SK-N-SH (cell line): ENCODE data around the gene BABAM1. TPM values are rescaled to one million over a fixed set of nuclear protein-coding genes. Genes with fewer than 3 reads are reported as not detected.

Experiments used
- CTCF ChIA-PET: fragments of 300-600, 350-600 bp; formaldehyde crosslinking; extraction: SDS; loops from one replicate; lab custom pipeline; 2021; lab: Yijun Ruan, JAX
- POLR2A ChIA-PET: fragments of 350-600 bp; sonication (Branson Sonifier 250); formaldehyde crosslinking; extraction: SDS; loops from one replicate; lab custom pipeline; 2020; ENCODE audit warnings: antibody characterized with exemption, inconsistent platforms; lab: Yijun Ruan, JAX
- DNase-seq: peaks from one replicate; pipeline ENCODE4 v3.0.0; 2012
- H2AFZ ChIP-seq: fragments of 200-600 bp; sonication (generic); 2 replicates; pipeline ENCODE4 v1.8.1; 2016; ENCODE audit warnings: antibody characterized with exemption, mild to moderate bottlenecking, low read depth
- H3F3A ChIP-seq: fragments of 200-600 bp; sonication (generic); replicated peaks from 2 replicates; pipeline ENCODE3; 2016; ENCODE audit warnings: antibody characterized with exemption, mild to moderate bottlenecking; ENCODE audit not compliant: insufficient read depth
- H3K27ac ChIP-seq, 2 experiments: fragments of 200-500 bp in 1 of 2; fragments of 200-600 bp in 1 of 2; sonication (Bioruptor generic) in 1 of 2; sonication (generic), shearing (Covaris generic) in 1 of 2; 2 replicates each; pipeline versions ENCODE4 v1.5.1 to v1.6.1; 2014 to 2016; ENCODE audit warnings: low read depth in 2 of 2, inconsistent platforms in 1 of 2, low read length in 1 of 2, mild to moderate bottlenecking in 1 of 2, mixed read lengths in 1 of 2
- H3K27me3 ChIP-seq: fragments of 200-600 bp; sonication (generic), shearing (Covaris generic); 2 replicates; pipeline ENCODE4 v1.6.1; 2016; ENCODE audit warnings: mixed run types; ENCODE audit not compliant: insufficient read depth
- H3K36me3 ChIP-seq, 2 experiments: fragments of 200-500 bp in 1 of 2; fragments of 200-600 bp in 1 of 2; sonication (Bioruptor generic) in 1 of 2; sonication (generic) in 1 of 2; replicated peaks in 1 of 2; 2 replicates each; pipeline versions ENCODE3 to v1.5.1; 2014 to 2016; ENCODE audit warnings: low read length in 1 of 2, mild to moderate bottlenecking in 1 of 2; ENCODE audit not compliant: insufficient read depth in 2 of 2, control insufficient read depth in 1 of 2
- H3K4me1 ChIP-seq, 2 experiments: fragments of 200-500 bp in 1 of 2; fragments of 200-600 bp in 1 of 2; sonication (Bioruptor generic) in 1 of 2; sonication (generic), shearing (Covaris generic) in 1 of 2; 2 replicates each; pipeline versions ENCODE4 v1.5.1 to v1.6.1; 2014 to 2016; ENCODE audit warnings: low read depth in 1 of 2, low read length in 1 of 2, mixed run types in 1 of 2; ENCODE audit not compliant: insufficient read depth in 2 of 2, control insufficient read depth in 1 of 2
- H3K4me2 ChIP-seq: fragments of 200-600 bp; sonication (generic), shearing (Covaris generic); 2 replicates; pipeline ENCODE4 v1.6.1; 2017; ENCODE audit warnings: mixed run types
- H3K4me3 ChIP-seq, 2 experiments: fragments of 200-500 bp in 1 of 2; fragments of 200-600 bp in 1 of 2; sonication (Bioruptor generic) in 1 of 2; sonication (generic), shearing (Covaris generic) in 1 of 2; 2 replicates each; pipeline versions ENCODE4 v1.5.1 to v1.8.1; 2014 to 2016; ENCODE audit warnings: low read depth in 2 of 2, inconsistent platforms in 1 of 2, low read length in 1 of 2, mild to moderate bottlenecking in 1 of 2, mixed read lengths in 1 of 2, moderate library complexity in 1 of 2
- H3K79me2 ChIP-seq: fragments of 200-600 bp; sonication (generic); 2 replicates; pipeline ENCODE4 v1.8.1; 2017; ENCODE audit warnings: mild to moderate bottlenecking; ENCODE audit not compliant: insufficient read depth
- H3K9ac ChIP-seq: fragments of 200-600 bp; sonication (generic); 2 replicates; pipeline ENCODE4 v1.6.1; 2017; ENCODE audit warnings: mixed run types
- H3K9me2 ChIP-seq: fragments of 200-600 bp; sonication (generic); 2 replicates; pipeline ENCODE4 v1.6.1; 2017; ENCODE audit warnings: mixed run types
- H3K9me3 ChIP-seq: fragments of 200-600 bp; sonication (generic); 2 replicates; pipeline ENCODE4 v1.6.1; 2017; ENCODE audit warnings: mixed run types, mild to moderate bottlenecking, moderate library complexity
- H4K20me1 ChIP-seq: fragments of 200-600 bp; sonication (generic); 2 replicates; pipeline ENCODE4 v1.6.1; 2017; ENCODE audit warnings: mild to moderate bottlenecking, mixed run types; ENCODE audit not compliant: insufficient read depth
- CTCF ChIP-seq: fragments of 200-600 bp; sonication (generic); IDR thresholded peaks from 2 replicates; pipeline ENCODE4 v1.6.1; 2017; ENCODE audit warnings: antibody characterized with exemption, mild to moderate bottlenecking, moderate library complexity
- ELF1 ChIP-seq: IDR thresholded peaks from 2 replicates; pipeline ENCODE4 v1.4.0; 2012
- FOXM1 ChIP-seq: IDR thresholded peaks from 2 replicates; pipeline ENCODE4 v1.4.0; 2012; ENCODE audit warnings: low read depth, mild to moderate bottlenecking
- GABPA ChIP-seq: IDR thresholded peaks from 2 replicates; pipeline ENCODE4 v1.4.0; 2012; ENCODE audit warnings: low read depth, mild to moderate bottlenecking
- JUND ChIP-seq: IDR thresholded peaks from 2 replicates; pipeline ENCODE4 v1.4.0; 2012
- MXI1 ChIP-seq: IDR thresholded peaks from 2 replicates; pipeline ENCODE4 v1.6.1; 2012; ENCODE audit warnings: mild to moderate bottlenecking, low read depth, low read length, improper control_type of control experiment
- NFIC ChIP-seq: IDR thresholded peaks from 2 replicates; pipeline ENCODE4 v1.4.0; 2012; ENCODE audit warnings: borderline replicate concordance
- REST ChIP-seq: IDR thresholded peaks from 2 replicates; pipeline ENCODE4 v1.6.1; 2012; ENCODE audit warnings: mild to moderate bottlenecking, low read depth, low read length, moderate library complexity
- RFX5 ChIP-seq: IDR thresholded peaks from 2 replicates; pipeline ENCODE4 v1.6.1; 2012; ENCODE audit warnings: mild to moderate bottlenecking, improper control_type of control experiment, low read length
- SIN3A ChIP-seq: IDR thresholded peaks from 2 replicates; pipeline ENCODE4 v1.6.1; 2012; ENCODE audit warnings: low read depth, mild to moderate bottlenecking, low read length, moderate library complexity, borderline replicate concordance
- TAF1 ChIP-seq: IDR thresholded peaks from 2 replicates; pipeline ENCODE4 v1.6.1; 2012; ENCODE audit warnings: low read depth, mild to moderate bottlenecking, low read length, moderate library complexity, borderline replicate concordance
- USF2 ChIP-seq: fragments of 150-350 bp; IDR thresholded peaks from 2 replicates; pipeline ENCODE4 v1.6.1; 2017; ENCODE audit warnings: antibody characterized with exemption, low read length, low read depth, borderline replicate concordance
- WGBS: methylation state at CpG from one replicate; pipeline ENCODE4 v1.1.6; 2017; ENCODE audit warnings: low lambda C conversion rate; 5-methylcytosine and 5-hydroxymethylcytosine counted together
- polyA plus RNA-seq, 3 experiments: library from polyadenylated mRNA; depleted of rRNA; stranded (reverse); fragments of >200 nt; gene quantifications; 2 replicates each; pipeline ENCODE4 v1.2.3, GENCODE V29; 2012

The BABAM1 gene
- polyA plus RNA-seq, 1 of the 3 experiments (the other 2 are of a cell fraction): 192 TPM

- Histone ChIP-seq H3F3A (peaks cover 18% of the 10 kb centered on the region), H3K9me3 (no peaks in the 10 kb centered on the region), H3K27ac (peak overlapping the region in 1 of 2 experiments; percentile 51; a peak in 1 of 4 replicates), H3K4me1 (peaks cover 12 to 30% of the 10 kb centered on the region in 2 experiments; a peak in 3 of 4 replicates), H3K4me3 (no peak overlapping the region), H3K9me2 (no peaks in the 10 kb centered on the region), H3K9ac (no peak overlapping the region), H3K4me2 (peak overlapping the region; percentile 87), H4K20me1 (no peaks in the 10 kb centered on the region), H3K36me3 (no peaks in the 10 kb centered on the region), H3K27me3 (no peaks in the 10 kb centered on the region), H2AFZ (peak overlapping the region; percentile 90; the same call in 1 of the 2 replicates), H3K79me2 (peaks cover 21% of the 10 kb centered on the region)
- ChIA-PET CTCF (interaction anchor here (0.7 to 2.5 kb wide), 5 partner anchors 11 to 82 kb away, joined by 3 to 17 read pairs (median 5); no protein-coding TSS in a partner anchor), POLR2A (interaction anchor here (0.7 to 1.2 kb wide), 3 partner anchors 11 to 517 kb away, joined by 3 read pairs; partner anchors contain the start of gene USE1)
- 86% methylated on average over 10 of the region's 12 CpGs for WGBS
- DNase-seq: no peak
- TF ChIP-seq SIN3A (no peak), JUND (no peak)
- TF ChIP-seq, all 33 proteins: peak for 0
These were observed 36.7 kb downstream of the BABAM1 start for GRCh38 chr19:17303940-17304267.

- no peaks in the 10 kb centered on the region for H3K36me3 ChIP-seq
- H3K4me2 ChIP-seq: peak overlapping the region; percentile 92
- H3K4me3 ChIP-seq: 0 out of 4 replicates have a peak overlapping the region, but pooled peaks of 1 of the 2 experiments have one; percentile 73
- no peaks in the 10 kb centered on the region for H3K9me3 ChIP-seq
- H4K20me1 ChIP-seq: no peaks in the 10 kb centered on the region
- ChIA-PET CTCF (interaction anchor here (0.7 to 2.1 kb wide), 12 partner anchors 11 to 252 kb away, joined by 3 to 20 read pairs (median 3); no protein-coding TSS in a partner anchor), POLR2A (interaction anchor here (0.8 to 1.6 kb wide), 5 partner anchors 12 to 90 kb away, joined by 3 to 7 read pairs (median 4); partner anchors contain the start of gene USE1)
- TF ChIP-seq RFX5 (no peak), NFIC (peak; percentile 8; the same call in 1 of the 2 replicates)
- H3K79me2 ChIP-seq: peaks cover 24% of the 10 kb centered on the region
- H3K27ac ChIP-seq: peak overlapping the region; percentile 12 to 84; a peak in 3 of 4 replicates
- H3K27me3 ChIP-seq: no peaks in the 10 kb centered on the region
- 70% methylated on average over 10 of the region's 12 CpGs for WGBS
- DNase-seq: no peak
- H2AFZ ChIP-seq: no peak overlapping the region
- H3K4me1 ChIP-seq: peaks cover 12 to 30% of the 10 kb centered on the region in 2 experiments; a peak in 3 of 4 replicates
- H3F3A ChIP-seq: peaks cover 18% of the 10 kb centered on the region
- no peaks in the 10 kb centered on the region for H3K9me2 ChIP-seq
- no peak overlapping the region for H3K9ac ChIP-seq
These were observed 37.4 kb downstream of the BABAM1 start for GRCh38 chr19:17304386-17305215.

GRCh38 chr19:17305216-17305516, 37.9 kb downstream of the BABAM1 start:
- H4K20me1 ChIP-seq: no peaks in the 10 kb centered on the region
- H3K9me2 ChIP-seq: no peaks in the 10 kb centered on the region
- H3K79me2 ChIP-seq: peaks cover 29% of the 10 kb centered on the region
- peaks cover 18% of the 10 kb centered on the region for H3F3A ChIP-seq
- ChIA-PET POLR2A (interaction anchor here (0.8 to 1.6 kb wide), 4 partner anchors 12 to 90 kb away, joined by 3 to 7 read pairs (median 5); partner anchors contain the start of gene USE1), CTCF (interaction anchor here (0.7 to 2.1 kb wide), 11 partner anchors 12 to 253 kb away, joined by 3 to 20 read pairs (median 3); no protein-coding TSS in a partner anchor)
- H2AFZ ChIP-seq: no peak overlapping the region
- H3K4me2 ChIP-seq: peak overlapping the region; percentile 92
- 0% methylated on average over 1 of the region's 7 CpGs for WGBS
- DNase-seq: no peak
- H3K4me3 ChIP-seq: peak overlapping the region in 1 of 2 experiments; percentile 73; a peak in 1 of 4 replicates
- no peaks in the 10 kb centered on the region for H3K36me3 ChIP-seq
- H3K9ac ChIP-seq: no peak overlapping the region
- H3K27me3 ChIP-seq: no peaks in the 10 kb centered on the region
- peak overlapping the region; percentile 12 to 84; a peak in 3 of 4 replicates for H3K27ac ChIP-seq
- peaks cover 12 to 32% of the 10 kb centered on the region in 2 experiments; a peak in 3 of 4 replicates for H3K4me1 ChIP-seq
- H3K9me3 ChIP-seq: no peaks in the 10 kb centered on the region
- no peak for TF ChIP-seq USF2
- TF ChIP-seq TAF1: no peak
- no peak for TF ChIP-seq CTCF
- TF ChIP-seq ELF1: no peak
- no peak for TF ChIP-seq FOXM1
- 0 out of 2 replicates have a peak, but pooled peaks have one; percentile 47 for TF ChIP-seq REST
- no peak for TF ChIP-seq GABPA
- TF ChIP-seq MXI1: no peak
